Activated CD4-positive, alpha-beta memory T cell treated with anti-CD3 and anti-CD28 coated beads for 36 hours (primary cell): ENCODE measurements around the gene SYT5. TPM values are rescaled to one million over a fixed set of nuclear protein-coding genes. Genes with fewer than 3 reads are reported as not detected.
"Not testable (repeated sequence)": the region's sequence is repeated elsewhere in the genome, so short reads cannot be mapped to it uniquely, and the experiment has no call there.

Source experiments
- CTCF ChIA-PET: fragments of 350-600 bp; sonication (Branson Sonifier 250); formaldehyde crosslinking; loops from one replicate; lab custom pipeline; 2021; ENCODE audit warnings: antibody characterized with exemption, inconsistent platforms; lab: Charles Lee
- POLR2A ChIA-PET: fragments of 350-600 bp; sonication (Branson Sonifier 250); formaldehyde crosslinking; loops from one replicate; lab custom pipeline; 2021; ENCODE audit warnings: antibody characterized with exemption; lab: Charles Lee
- DNase-seq: peaks from one replicate; pipeline ENCODE4 v3.0.0-alpha.2; 2020
- H3K27ac Mint-ChIP-seq: one replicate; pipeline ENCODE4 v1.8.0; 2021; ENCODE audit warnings: mixed read lengths
- H3K27me3 Mint-ChIP-seq: one replicate; pipeline ENCODE4 v1.8.0; 2021; ENCODE audit warnings: mixed read lengths
- H3K36me3 Mint-ChIP-seq: one replicate; pipeline ENCODE4 v1.8.0; 2021; ENCODE audit warnings: mixed read lengths
- H3K4me1 Mint-ChIP-seq: one replicate; pipeline ENCODE4 v1.8.0; 2021; ENCODE audit warnings: low read depth, mixed read lengths
- H3K4me3 Mint-ChIP-seq: one replicate; pipeline ENCODE4 v1.8.0; 2021; ENCODE audit warnings: mild to moderate bottlenecking, mixed read lengths
- H3K9me3 Mint-ChIP-seq: one replicate; pipeline ENCODE4 v1.8.0; 2021; ENCODE audit warnings: mixed read lengths
- intact Hi-C: fragments of 100-400 bp; cut with micrococcal nuclease; formaldehyde crosslinking; loops from one replicate; pipeline ENCODE4 v1.15.1; 2023
- total RNA-seq, 2 experiments: library from RNA; stranded (reverse); gene quantifications; one replicate each; pipeline ENCODE4 v1.2.3, GENCODE V29; 2021

The SYT5 gene
- total RNA-seq, 2 experiments from 2014 or later: 0.22 TPM; not detected in 1

GRCh38 chr19:55160986-55161365 is 19.1 kb downstream of the SYT5 start:
- intact Hi-C loops: loop anchor here (1.0 kb wide), 1 partner anchor 44 kb away; the partner anchor contains the start of gene PPP1R12C
- peaks cover 5% of the 10 kb centered on the region for H3K4me1 Mint-ChIP-seq
- peaks cover 43% of the 10 kb centered on the region for H3K27me3 Mint-ChIP-seq

GRCh38 chr19:55160128-55160985 is 19.7 kb downstream of the SYT5 start:
- no peak overlapping the region for H3K27ac Mint-ChIP-seq
- no peaks in the 10 kb centered on the region for H3K36me3 Mint-ChIP-seq
- no peaks in the 10 kb centered on the region for H3K9me3 Mint-ChIP-seq
- no peak overlapping the region for H3K4me3 Mint-ChIP-seq
- H3K4me1 Mint-ChIP-seq: peaks cover 4% of the 10 kb centered on the region
- peak; percentile 93 for DNase-seq
- ChIA-PET CTCF (interaction anchor here (0.7 to 3.5 kb wide), 20 partner anchors 8 to 472 kb away, joined by 3 to 35 read pairs (median 4); partner anchors contain the start of genes SYT5, TMEM238 and TNNT1), POLR2A (no interaction called here)
- intact Hi-C loops: loop anchor here (1.0 kb wide), 1 partner anchor 43 kb away; the partner anchor contains the start of gene PPP1R12C
- peaks cover 36% of the 10 kb centered on the region for H3K27me3 Mint-ChIP-seq

More at GRCh38 chr19:55160986-55161365, 19.1 kb downstream of the SYT5 start:
- ChIA-PET CTCF (interaction anchor here (0.7 to 3.5 kb wide), 13 partner anchors 8 to 472 kb away, joined by 3 to 35 read pairs (median 4); partner anchors contain the start of genes SYT5 and TNNT1), POLR2A (no interaction called here)
- no peak for DNase-seq
- H3K27ac Mint-ChIP-seq: no peak overlapping the region
- no peaks in the 10 kb centered on the region for H3K9me3 Mint-ChIP-seq
- no peak overlapping the region for H3K4me3 Mint-ChIP-seq
- H3K36me3 Mint-ChIP-seq: no peaks in the 10 kb centered on the region

- H3K4me1 Mint-ChIP-seq: peaks cover 10% of the 10 kb centered on the region
- H3K27ac Mint-ChIP-seq: no peak overlapping the region
- no peak for DNase-seq
- intact Hi-C loops: no loop called here
- CTCF ChIA-PET: interaction anchor here (0.9 to 3.5 kb wide), 11 partner anchors 9 to 252 kb away, joined by 3 to 35 read pairs (median 5); partner anchors contain the start of gene TMEM238
- no peaks in the 10 kb centered on the region for H3K36me3 Mint-ChIP-seq
- no peak overlapping the region for H3K4me3 Mint-ChIP-seq
- H3K9me3 Mint-ChIP-seq: no peaks in the 10 kb centered on the region
- peaks cover 33% of the 10 kb centered on the region for H3K27me3 Mint-ChIP-seq
- POLR2A ChIA-PET: no interaction called here
These were observed 21.0 kb downstream of the SYT5 start for GRCh38 chr19:55158848-55159749.

- H3K27me3 Mint-ChIP-seq: peaks cover 30% of the 10 kb centered on the region
- H3K27ac Mint-ChIP-seq: no peak overlapping the region
- H3K9me3 Mint-ChIP-seq: no peaks in the 10 kb centered on the region
- POLR2A ChIA-PET: no interaction called here
- CTCF ChIA-PET: interaction anchor here (0.6 to 3.5 kb wide), 5 partner anchors 10 to 112 kb away, joined by 3 to 35 read pairs (median 5); no protein-coding TSS in a partner anchor
- intact Hi-C loops: no loop called here
- no peak overlapping the region for H3K4me3 Mint-ChIP-seq
- H3K4me1 Mint-ChIP-seq: peaks cover 15% of the 10 kb centered on the region
- DNase-seq: no peak
- no peaks in the 10 kb centered on the region for H3K36me3 Mint-ChIP-seq
These were observed 21.7 kb downstream of the SYT5 start for GRCh38 chr19:55158423-55158822.

- no peak within 1 kb of the TSS for H3K27ac Mint-ChIP-seq
- CTCF ChIA-PET: interaction anchor here (0.6 kb wide), 1 partner anchor 83 kb away, joined by 3 read pairs; no protein-coding TSS in a partner anchor
- peaks cover 15% of the 10 kb centered on the region for H3K4me1 Mint-ChIP-seq
- peaks cover 1% of the 10 kb centered on the region for H3K9me3 Mint-ChIP-seq
- no peak for DNase-seq
- H3K4me3 Mint-ChIP-seq: no peak within 1 kb of the TSS
- no peaks in the 10 kb centered on the region for H3K36me3 Mint-ChIP-seq
- intact Hi-C loops: no loop called here
- POLR2A ChIA-PET: interaction anchor here (0.7 kb wide), 1 partner anchor 289 kb away, joined by 3 read pairs; no protein-coding TSS in a partner anchor
- H3K27me3 Mint-ChIP-seq: peaks cover 30% of the 10 kb centered on the region
These were observed 22.8 kb downstream of the SYT5 start, which contains the start of gene TNNI3 for GRCh38 chr19:55157064-55157908. Gene TNNI3, minus strand, starts transcription at chr19:55157732. Its CDS starts 143 bp downstream, at chr19:55157589.

- no peaks in the 10 kb centered on the region for H3K36me3 Mint-ChIP-seq
- DNase-seq: peak; percentile 60
- peaks cover 10% of the 10 kb centered on the region for H3K9me3 Mint-ChIP-seq
- no peak overlapping the region for H3K27ac Mint-ChIP-seq
- no peak overlapping the region for H3K4me3 Mint-ChIP-seq
- intact Hi-C loops: no loop called here
- ChIA-PET POLR2A (no interaction called here), CTCF (interaction anchor here (0.9 kb wide), 1 partner anchor 10 kb away, joined by 3 read pairs; no protein-coding TSS in a partner anchor)
- H3K27me3 Mint-ChIP-seq: peaks cover 29% of the 10 kb centered on the region
- H3K4me1 Mint-ChIP-seq: peaks cover 18% of the 10 kb centered on the region
These were observed 23.7 kb downstream of the SYT5 start for GRCh38 chr19:55156202-55157063.

- POLR2A ChIA-PET: not testable (repeated sequence)
These were observed 24.3 kb downstream of the SYT5 start for GRCh38 chr19:55155784-55156183.

GRCh38 chr19:55153652-55154264 is 26.3 kb downstream of the SYT5 start:
- H3K36me3 Mint-ChIP-seq: no peaks in the 10 kb centered on the region
- POLR2A ChIA-PET: no interaction called here
- H3K4me1 Mint-ChIP-seq: peaks cover 16% of the 10 kb centered on the region
- H3K27ac Mint-ChIP-seq: no peak overlapping the region
- peaks cover 12% of the 10 kb centered on the region for H3K9me3 Mint-ChIP-seq
- H3K27me3 Mint-ChIP-seq: peaks cover 28% of the 10 kb centered on the region
- H3K4me3 Mint-ChIP-seq: no peak overlapping the region
- DNase-seq: no peak
- CTCF ChIA-PET: interaction anchor here (0.8 kb wide), 1 partner anchor 12 kb away, joined by 5 read pairs; no protein-coding TSS in a partner anchor
- intact Hi-C loops: no loop called here

More at GRCh38 chr19:55155784-55156183, 24.3 kb downstream of the SYT5 start:
- Mint-ChIP-seq H3K4me1 (peaks cover 18% of the 10 kb centered on the region), H3K27me3 (peaks cover 29% of the 10 kb centered on the region), H3K9me3 (peaks cover 12% of the 10 kb centered on the region)
- CTCF ChIA-PET: interaction anchor here (0.9 kb wide), 1 partner anchor 9 kb away, joined by 3 read pairs; no protein-coding TSS in a partner anchor
- DNase-seq, H3K27ac Mint-ChIP-seq, H3K36me3 Mint-ChIP-seq, H3K4me3 Mint-ChIP-seq, intact Hi-C loops: not testable (repeated sequence)

- POLR2A ChIA-PET: no interaction called here
- Mint-ChIP-seq H3K27ac (peak overlapping the region; percentile 38), H3K36me3 (no peaks in the 10 kb centered on the region), H3K4me3 (no peak overlapping the region), H3K4me1 (peaks cover 16% of the 10 kb centered on the region), H3K9me3 (peaks cover 12% of the 10 kb centered on the region), H3K27me3 (peaks cover 27% of the 10 kb centered on the region)
- DNase-seq: no peak
- intact Hi-C loops: no loop called here
- CTCF ChIA-PET: interaction anchor here (1.1 to 1.9 kb wide), 2 partner anchors 8 to 10 kb away, joined by 4 to 7 read pairs; no protein-coding TSS in a partner anchor
These were observed 28.1 kb downstream of the SYT5 start for GRCh38 chr19:55152017-55152416.
